Pons (tissue), 1 donor: ENCODE data around the gene PIEZO2.

Experiments used
- DNase-seq: peaks from one replicate; pipeline ENCODE4 v3.0.0-alpha.2; 2016; ENCODE audit warnings: low spot score

Gene PIEZO2

GRCh38 chr18:11027862-11028261 lies 121.5 kb downstream of the PIEZO2 start:
- DNase-seq = no peak

- DNase-seq = no peak
Measured at GRCh38 chr18:11025671-11026070, 123.7 kb downstream of the PIEZO2 start.

GRCh38 chr18:11024928-11025669 lies 124.3 kb downstream of the PIEZO2 start:
- DNase-seq = no peak

- no peak for DNase-seq
Measured at GRCh38 chr18:11021477-11021876, 127.9 kb downstream of the PIEZO2 start.

- no peak for DNase-seq
Measured at GRCh38 chr18:11020877-11021414, 128.4 kb downstream of the PIEZO2 start.

- no peak for DNase-seq
Measured at GRCh38 chr18:11020161-11020853, 129.1 kb downstream of the PIEZO2 start.

- DNase-seq = no peak
Measured at GRCh38 chr18:11019295-11020105, 129.9 kb downstream of the PIEZO2 start.

GRCh38 chr18:11009869-11010268 lies 139.5 kb downstream of the PIEZO2 start:
- no peak for DNase-seq

GRCh38 chr18:11009147-11009546 lies 140.2 kb downstream of the PIEZO2 start:
- no peak for DNase-seq

- DNase-seq = no peak
Measured at GRCh38 chr18:11008505-11008904, 140.9 kb downstream of the PIEZO2 start.

GRCh38 chr18:11005528-11005927 lies 143.8 kb downstream of the PIEZO2 start:
- peak; percentile 11 for DNase-seq

- no peak for DNase-seq
Measured at GRCh38 chr18:11004951-11005350, 144.4 kb downstream of the PIEZO2 start.

- DNase-seq = no peak
Measured at GRCh38 chr18:11004294-11004693, 145.1 kb downstream of the PIEZO2 start.

- DNase-seq = no peak
Measured at GRCh38 chr18:11002796-11003195, 146.6 kb downstream of the PIEZO2 start.

GRCh38 chr18:11002277-11002676 lies 147.1 kb downstream of the PIEZO2 start:
- no peak for DNase-seq

- DNase-seq = no peak
Measured at GRCh38 chr18:11000071-11000470, 149.3 kb downstream of the PIEZO2 start.

- no peak for DNase-seq
Measured at GRCh38 chr18:10997885-10998284, 151.5 kb downstream of the PIEZO2 start.

- DNase-seq = no peak
Measured at GRCh38 chr18:10995550-10995949, 153.8 kb downstream of the PIEZO2 start.

- no peak for DNase-seq
Measured at GRCh38 chr18:10989486-10989885, 159.9 kb downstream of the PIEZO2 start.

GRCh38 chr18:10985689-10986088 lies 163.7 kb downstream of the PIEZO2 start:
- no peak for DNase-seq

GRCh38 chr18:10979411-10979810 lies 170.0 kb downstream of the PIEZO2 start:
- DNase-seq = no peak

- no peak for DNase-seq
Measured at GRCh38 chr18:10977042-10977441, 172.3 kb downstream of the PIEZO2 start.
